ENCODE data around the gene RNF213.
"Not testable (repeated sequence)": the region's sequence is repeated elsewhere in the genome, so short reads cannot be mapped to it uniquely, and the experiment has no call there.

Gene RNF213

GRCh38 chr17:80319999-80320344, 59.3 kb downstream of the RNF213 start:
- no peak for DNase-seq (ENCODE audit: low read depth)
- TF ChIP-seq, protein P1, sequence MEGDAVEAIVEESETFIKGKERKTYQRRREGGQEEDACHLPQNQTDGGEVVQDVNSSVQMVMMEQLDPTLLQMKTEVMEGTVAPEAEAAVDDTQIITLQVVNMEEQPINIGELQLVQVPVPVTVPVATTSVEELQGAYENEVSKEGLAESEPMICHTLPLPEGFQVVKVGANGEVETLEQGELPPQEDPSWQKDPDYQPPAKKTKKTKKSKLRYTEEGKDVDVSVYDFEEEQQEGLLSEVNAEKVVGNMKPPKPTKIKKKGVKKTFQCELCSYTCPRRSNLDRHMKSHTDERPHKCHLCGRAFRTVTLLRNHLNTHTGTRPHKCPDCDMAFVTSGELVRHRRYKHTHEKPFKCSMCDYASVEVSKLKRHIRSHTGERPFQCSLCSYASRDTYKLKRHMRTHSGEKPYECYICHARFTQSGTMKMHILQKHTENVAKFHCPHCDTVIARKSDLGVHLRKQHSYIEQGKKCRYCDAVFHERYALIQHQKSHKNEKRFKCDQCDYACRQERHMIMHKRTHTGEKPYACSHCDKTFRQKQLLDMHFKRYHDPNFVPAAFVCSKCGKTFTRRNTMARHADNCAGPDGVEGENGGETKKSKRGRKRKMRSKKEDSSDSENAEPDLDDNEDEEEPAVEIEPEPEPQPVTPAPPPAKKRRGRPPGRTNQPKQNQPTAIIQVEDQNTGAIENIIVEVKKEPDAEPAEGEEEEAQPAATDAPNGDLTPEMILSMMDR (conservative IDR thresholded peaks at IDR 0.05; ENCODE audit: low read depth, low read length): no peak
- no peak overlapping the region for H3K4me3 ChIP-seq (ENCODE audit: low read length)

GRCh38 chr17:80320496-80320895, 59.8 kb downstream of the RNF213 start:
- no peak for DNase-seq (ENCODE audit: low read depth)
- TF ChIP-seq, protein P1 (conservative IDR thresholded peaks at IDR 0.05; ENCODE audit: low read depth, low read length): no peak
- no peak overlapping the region for H3K4me3 ChIP-seq (ENCODE audit: low read length)

GRCh38 chr17:80322864-80323263, 62.2 kb downstream of the RNF213 start:
- no peak overlapping the region for H3K4me3 ChIP-seq (ENCODE audit: low read length)
- no peak for DNase-seq (ENCODE audit: low read depth)
- TF ChIP-seq, protein P1 (conservative IDR thresholded peaks at IDR 0.05; ENCODE audit: low read depth, low read length): no peak

DNA sequence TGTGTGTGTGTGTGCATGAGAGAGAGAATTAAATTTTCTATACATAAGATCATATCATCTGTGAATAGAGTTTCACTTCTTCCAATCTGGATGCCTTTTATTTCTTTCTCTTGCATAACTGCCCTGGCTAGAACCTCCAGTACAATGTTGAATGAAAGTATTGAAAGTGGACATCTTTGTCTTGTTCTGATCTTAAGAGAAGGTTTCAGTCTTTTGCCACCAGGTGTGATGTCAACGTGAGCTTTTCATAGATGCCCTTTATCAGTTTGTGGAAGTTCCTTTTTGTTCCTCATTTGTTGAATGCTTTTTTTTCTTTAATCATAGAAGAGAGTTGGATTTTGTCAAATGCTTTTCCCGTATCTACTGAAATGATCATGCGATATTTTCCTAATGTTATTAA, 63.3 kb downstream of the RNF213 start:
- no peak for DNase-seq (ENCODE audit: low read depth)
- TF ChIP-seq, protein P1 (conservative IDR thresholded peaks at IDR 0.05; ENCODE audit: low read depth, low read length): no peak
- H3K4me3 ChIP-seq (ENCODE audit: low read length): no peak overlapping the region

- no peak for DNase-seq (ENCODE audit: low read depth)
- TF ChIP-seq, protein P1 (conservative IDR thresholded peaks at IDR 0.05; ENCODE audit: low read depth, low read length): no peak
- no peak overlapping the region for H3K4me3 ChIP-seq (ENCODE audit: low read length)
Measured at GRCh38 chr17:80327518-80327917, 66.9 kb downstream of the RNF213 start.

- TF ChIP-seq, protein P1 (conservative IDR thresholded peaks at IDR 0.05; ENCODE audit: low read depth, low read length): no peak
- H3K4me3 ChIP-seq (ENCODE audit: low read length): no peak overlapping the region
- no peak for DNase-seq (ENCODE audit: low read depth)
Measured at GRCh38 chr17:80328634-80329380, 68.2 kb downstream of the RNF213 start.

GRCh38 chr17:80329421-80329820, 68.8 kb downstream of the RNF213 start:
- H3K4me3 ChIP-seq (ENCODE audit: low read length); DNase-seq (ENCODE audit: low read depth): not testable (repeated sequence)
